Mesenchymal stem cell (in vitro differentiated cells and primary cell): ENCODE data around the gene WWTR1.

Experiments
- DNase-seq: peaks from one replicate; pipeline ENCODE4 v3.0.0-alpha.2; 2013
- H2AFZ ChIP-seq: one replicate; pipeline ENCODE4 v1.6.1; 2013; ENCODE audit warnings: low read depth, mild to moderate bottlenecking, control low read depth, inconsistent platforms, low read length, moderate library complexity
- H2AK5ac ChIP-seq: 2 replicates; pipeline ENCODE4 v1.6.1; 2013; ENCODE audit warnings: low read length, moderate library complexity, mild to moderate bottlenecking, inconsistent platforms; ENCODE audit not compliant: severe bottlenecking
- H2BK120ac ChIP-seq: one replicate; pipeline ENCODE4 v1.6.1; 2013; ENCODE audit warnings: low read depth, mild to moderate bottlenecking, inconsistent platforms, low read length, moderate library complexity
- H2BK12ac ChIP-seq, 2 experiments: one replicate each; pipeline ENCODE4 v1.6.1; 2013; ENCODE audit warnings: inconsistent platforms in 2 of 2, low read length in 2 of 2, mild to moderate bottlenecking in 2 of 2, moderate library complexity in 2 of 2, control low read depth in 1 of 2
- H2BK15ac ChIP-seq: one replicate; pipeline ENCODE4 v1.6.1; 2013; ENCODE audit warnings: mild to moderate bottlenecking, low read depth, inconsistent platforms; ENCODE audit not compliant: poor library complexity, severe bottlenecking
- H2BK5ac ChIP-seq: 2 replicates; pipeline ENCODE4 v1.6.1; 2013; ENCODE audit warnings: low read depth, mild to moderate bottlenecking, low read length, control low read depth, inconsistent platforms; ENCODE audit not compliant: poor library complexity, severe bottlenecking
- H3K14ac ChIP-seq, 2 experiments: one replicate each; pipeline ENCODE4 v1.6.1; 2013; ENCODE audit warnings: inconsistent platforms in 2 of 2, low read length in 2 of 2, control low read depth in 1 of 2, mild to moderate bottlenecking in 1 of 2, moderate library complexity in 1 of 2
- H3K18ac ChIP-seq, 2 experiments: one replicate each; pipeline ENCODE4 v1.6.1; 2013; ENCODE audit warnings: inconsistent platforms in 2 of 2, low read length in 2 of 2, control low read depth in 1 of 2, low read depth in 1 of 2, mild to moderate bottlenecking in 1 of 2
- H3K23ac ChIP-seq, 2 experiments: one replicate each; pipeline ENCODE4 v1.6.1; 2013; ENCODE audit warnings: inconsistent platforms in 2 of 2, low read length in 2 of 2, mild to moderate bottlenecking in 2 of 2, moderate library complexity in 2 of 2, control low read depth in 1 of 2
- H3K27ac ChIP-seq: 2 replicates; pipeline ENCODE4 v1.5.1; 2013; ENCODE audit warnings: mild to moderate bottlenecking, moderate library complexity, low read length, control low read depth, inconsistent platforms; ENCODE audit not compliant: poor library complexity, severe bottlenecking
- H3K27me3 ChIP-seq, 2 experiments: 2 replicates each; pipeline versions ENCODE4 v1.6.1 to v1.7.0; 2013; ENCODE audit warnings: low read length in 2 of 2, mild to moderate bottlenecking in 2 of 2, moderate library complexity in 2 of 2, control low read depth in 1 of 2, inconsistent platforms in 1 of 2; ENCODE audit not compliant: control insufficient read depth in 1 of 2, insufficient read depth in 1 of 2
- H3K36me3 ChIP-seq, 2 experiments: 2 replicates each; pipeline versions ENCODE4 v1.6.1 to v1.7.0; 2013; ENCODE audit warnings: low read length in 2 of 2, control low read depth in 1 of 2, inconsistent platforms in 1 of 2, low read depth in 1 of 2, mild to moderate bottlenecking in 1 of 2; ENCODE audit not compliant: insufficient read depth in 2 of 2, control insufficient read depth in 1 of 2
- H3K4ac ChIP-seq, 2 experiments: one replicate each; pipeline ENCODE4 v1.6.1; 2013; ENCODE audit warnings: inconsistent platforms in 2 of 2, low read length in 2 of 2, mild to moderate bottlenecking in 2 of 2, moderate library complexity in 2 of 2, control low read depth in 1 of 2, low read depth in 1 of 2
- H3K4me1 ChIP-seq: 2 replicates; pipeline ENCODE4 v1.6.1; 2013; ENCODE audit warnings: low read depth, low read length, control low read depth; ENCODE audit not compliant: control insufficient read depth, insufficient read depth
- H3K4me2 ChIP-seq: 2 replicates; pipeline ENCODE4 v1.6.1; 2013; ENCODE audit warnings: low read length, mild to moderate bottlenecking, inconsistent platforms; ENCODE audit not compliant: poor library complexity, severe bottlenecking
- H3K4me3 ChIP-seq, 2 experiments: 2 replicates each; pipeline versions ENCODE4 v1.5.1 to v1.7.0; 2013; ENCODE audit warnings: low read length in 2 of 2, mild to moderate bottlenecking in 2 of 2, control low read depth in 1 of 2, low read depth in 1 of 2; ENCODE audit not compliant: insufficient read depth in 1 of 2
- H3K79me1 ChIP-seq: replicated peaks from 2 replicates; pipeline ENCODE4 v1.6.1; 2013; ENCODE audit warnings: mild to moderate bottlenecking, control low read depth, low read length, inconsistent platforms; ENCODE audit not compliant: poor library complexity, severe bottlenecking
- H3K9ac ChIP-seq: 2 replicates; pipeline ENCODE4 v1.7.0; 2013; ENCODE audit warnings: mild to moderate bottlenecking, low read length, moderate library complexity
- H3K9me3 ChIP-seq: 2 replicates; pipeline ENCODE4 v1.7.0; 2013; ENCODE audit warnings: mild to moderate bottlenecking, low read length; ENCODE audit not compliant: control insufficient read depth
- H4K8ac ChIP-seq: one replicate; pipeline ENCODE4 v1.6.1; 2013; ENCODE audit warnings: inconsistent platforms, mild to moderate bottlenecking, low read length, moderate library complexity
- H4K91ac ChIP-seq: one replicate; pipeline ENCODE4 v1.6.1; 2013; ENCODE audit warnings: mild to moderate bottlenecking, low read length, inconsistent platforms
- WGBS: methylation state at CpG from one replicate; pipeline ENCODE4 v1.1.7; 2013; ENCODE audit warnings: mixed read lengths; 5-methylcytosine and 5-hydroxymethylcytosine counted together

The WWTR1 gene

GRCh38 chr3:149653564-149653963, 4.3 kb downstream of the WWTR1 start:
- no peak overlapping the region for H4K8ac ChIP-seq
- H3K79me1 ChIP-seq, result no peaks in the 10 kb centered on the region
- 97% methylated on average over 2 of the region's 2 CpGs for WGBS
- peak overlapping the region in 1 of 2 experiments; percentile 91 for H3K4me3 ChIP-seq
- H2BK120ac ChIP-seq, result no peak overlapping the region
- peak overlapping the region; percentile 65 for H3K9ac ChIP-seq
- H2BK5ac ChIP-seq, result no peak overlapping the region
- H2AFZ ChIP-seq, result no peak overlapping the region
- H3K4ac ChIP-seq, result no peak overlapping the region
- no peak overlapping the region for H2BK15ac ChIP-seq
- DNase-seq, result no peak
- H3K14ac ChIP-seq, result no peak overlapping the region
- H4K91ac ChIP-seq, result no peak overlapping the region
- H3K27me3 ChIP-seq, result no peaks in the 10 kb centered on the region
- no peaks in the 10 kb centered on the region for H3K9me3 ChIP-seq
- no peak overlapping the region for H3K18ac ChIP-seq
- no peak overlapping the region for H3K23ac ChIP-seq
- peaks cover 4% of the 10 kb centered on the region for H3K4me1 ChIP-seq
- no peak overlapping the region for H3K27ac ChIP-seq
- no peak overlapping the region for H3K4me2 ChIP-seq
- no peak overlapping the region for H2AK5ac ChIP-seq
- H2BK12ac ChIP-seq, result no peak overlapping the region
- H3K36me3 ChIP-seq, result peaks cover 10 to 59% of the 10 kb centered on the region in 2 experiments

DNA sequence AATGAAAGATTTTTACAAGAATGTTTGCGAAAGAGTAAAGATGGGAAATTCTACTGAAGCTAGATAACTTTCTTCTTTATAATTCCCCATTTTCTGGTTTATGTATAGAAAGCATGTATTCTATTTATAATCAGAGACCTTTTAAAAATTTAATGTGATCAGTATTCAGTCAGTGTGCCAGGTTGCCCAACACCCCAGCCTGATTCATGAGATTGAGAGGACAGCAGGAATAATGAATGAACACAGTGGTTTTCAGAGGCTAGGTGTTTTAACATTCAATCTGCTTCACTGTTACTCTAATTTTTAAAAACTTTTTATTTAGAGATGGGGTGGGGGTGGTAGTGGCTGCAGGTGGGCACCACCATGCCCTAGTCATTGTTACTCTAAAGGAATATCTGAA, 4.7 kb downstream of the WWTR1 start:
- Histone ChIP-seq H4K8ac (no peak overlapping the region), H3K14ac (no peak overlapping the region), H3K9me3 (no peaks in the 10 kb centered on the region), H3K4me1 (peaks cover 3% of the 10 kb centered on the region), H3K36me3 (peaks cover 14 to 63% of the 10 kb centered on the region in 2 experiments), H3K18ac (no peak overlapping the region), H2AK5ac (no peak overlapping the region), H3K4me3 (peak overlapping the region in 1 of 2 experiments; percentile 91), H2BK5ac (no peak overlapping the region), H3K27me3 (no peaks in the 10 kb centered on the region), H3K4ac (no peak overlapping the region), H3K79me1 (no peaks in the 10 kb centered on the region), H4K91ac (no peak overlapping the region), H3K9ac (peak overlapping the region; percentile 65), H2BK12ac (no peak overlapping the region), H2BK120ac (no peak overlapping the region), H3K23ac (no peak overlapping the region), H3K4me2 (peak overlapping the region; percentile 10), H2AFZ (no peak overlapping the region), H3K27ac (no peak overlapping the region), H2BK15ac (no peak overlapping the region)
- DNase-seq, result no peak
- no CpG with 5 or more reads among the region's 1 CpG for WGBS

GRCh38 chr3:149650828-149651227, 7.0 kb downstream of the WWTR1 start:
- Histone ChIP-seq H2BK15ac (no peak overlapping the region), H2BK120ac (no peak overlapping the region), H4K8ac (no peak overlapping the region), H3K4me2 (no peak overlapping the region), H3K27me3 (no peaks in the 10 kb centered on the region), H3K18ac (no peak overlapping the region), H3K27ac (no peak overlapping the region), H3K23ac (no peak overlapping the region), H3K4ac (no peak overlapping the region), H3K9ac (no peak overlapping the region), H4K91ac (no peak overlapping the region), H2BK5ac (no peak overlapping the region), H2AK5ac (no peak overlapping the region), H2AFZ (no peak overlapping the region), H3K14ac (no peak overlapping the region), H3K36me3 (peaks cover 14 to 83% of the 10 kb centered on the region in 2 experiments), H3K4me3 (no peak overlapping the region), H3K9me3 (no peaks in the 10 kb centered on the region), H2BK12ac (no peak overlapping the region), H3K4me1 (peaks cover 4% of the 10 kb centered on the region), H3K79me1 (no peaks in the 10 kb centered on the region)
- no CpG with 5 or more reads among the region's 1 CpG for WGBS
- DNase-seq, result no peak

DNA sequence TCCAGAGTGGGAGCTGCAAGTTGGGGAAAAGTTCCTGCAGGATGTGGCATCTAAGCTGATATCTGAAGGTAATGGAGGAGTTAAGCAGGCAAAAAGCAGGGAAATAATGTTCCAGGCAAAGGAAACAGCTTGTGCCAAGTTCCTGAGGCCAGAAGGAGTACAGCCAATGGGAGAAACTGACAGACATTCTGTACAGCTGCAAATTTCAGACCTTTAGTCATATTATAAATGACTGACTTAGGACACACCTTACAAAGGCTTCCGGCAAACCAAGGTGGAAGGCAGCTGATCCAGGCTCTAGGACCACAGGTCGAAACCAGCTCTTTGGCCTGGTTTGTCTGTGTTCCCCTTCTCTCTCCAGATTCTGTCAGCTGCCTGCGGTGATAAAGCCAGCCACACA, 9.3 kb downstream of the WWTR1 start:
- H3K18ac ChIP-seq, result no peak overlapping the region
- H3K9ac ChIP-seq, result peak overlapping the region; percentile 22
- no peak overlapping the region for H2BK15ac ChIP-seq
- no peak overlapping the region for H2BK120ac ChIP-seq
- H3K4ac ChIP-seq, result no peak overlapping the region
- H3K23ac ChIP-seq, result no peak overlapping the region
- peaks cover 4% of the 10 kb centered on the region for H3K4me1 ChIP-seq
- no peak overlapping the region for H3K27ac ChIP-seq
- H3K79me1 ChIP-seq, result no peaks in the 10 kb centered on the region
- no peak overlapping the region for H3K14ac ChIP-seq
- H3K9me3 ChIP-seq, result no peaks in the 10 kb centered on the region
- no peak overlapping the region for H3K4me2 ChIP-seq
- H4K8ac ChIP-seq, result no peak overlapping the region
- no peak overlapping the region for H2AFZ ChIP-seq
- peak overlapping the region in 1 of 2 experiments; percentile 31 for H3K4me3 ChIP-seq
- no peak overlapping the region for H2BK5ac ChIP-seq
- H3K36me3 ChIP-seq, result peaks cover 17 to 87% of the 10 kb centered on the region in 2 experiments
- no peak overlapping the region for H2BK12ac ChIP-seq
- no peak overlapping the region for H2AK5ac ChIP-seq
- WGBS, result 98% methylated on average over 3 of the region's 3 CpGs
- no peak for DNase-seq
- H3K27me3 ChIP-seq, result no peaks in the 10 kb centered on the region
- H4K91ac ChIP-seq, result no peak overlapping the region
